NB4 (cell line): Measurements from ENCODE around the gene PHF21B.

ENCODE experiments used
- DNase-seq: peaks from one replicate; pipeline ENCODE4 v3.0.0; 2010; ENCODE audit warnings: low read depth
- H3K4me3 ChIP-seq: one replicate; pipeline ENCODE4 v1.5.1; 2011; ENCODE audit warnings: mild to moderate bottlenecking, low read depth, low read length, moderate library complexity
- MYC ChIP-seq: IDR thresholded peaks from 2 replicates; pipeline ENCODE4 v1.6.1; 2011; ENCODE audit warnings: low read depth, low read length
- POLR2A ChIP-seq: IDR thresholded peaks from 2 replicates; pipeline ENCODE4 v1.6.1; 2011; ENCODE audit warnings: mild to moderate bottlenecking; ENCODE audit not compliant: insufficient read length; ENCODE audit errors: extremely low read depth
- TF ChIP-seq, protein P1 (sequence below): IDR thresholded peaks from one replicate; pipeline ENCODE4 v1.5.1; 2012; ENCODE audit warnings: low read depth, low read length
- TF ChIP-seq, protein P2 (sequence below): IDR thresholded peaks from 2 replicates; pipeline ENCODE4 v1.6.1; 2011; ENCODE audit warnings: low read depth, low read length

PHF21B gene

DNA sequence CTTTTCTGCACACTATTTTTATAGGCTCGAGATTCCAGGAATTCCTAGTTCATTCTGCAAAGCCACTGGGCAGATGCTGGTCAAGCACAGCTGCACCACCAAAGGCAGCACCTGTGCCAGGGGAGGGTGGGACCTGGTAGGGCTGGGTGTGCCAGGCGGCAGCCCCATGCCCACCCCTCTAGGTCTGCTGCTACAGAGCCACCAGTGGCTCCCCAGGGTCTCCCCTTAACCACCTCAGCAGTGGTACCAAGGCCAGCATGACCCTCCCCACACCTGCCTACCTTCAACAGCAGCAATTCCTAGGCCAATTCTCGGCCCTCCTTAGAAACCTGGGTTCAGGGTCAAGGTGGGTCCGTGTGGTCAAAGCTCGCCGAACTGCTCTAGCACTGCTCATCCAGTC is 39.5 kb downstream of the PHF21B start:
- DNase-seq, result no peak
- H3K4me3 ChIP-seq, result no peak overlapping the region
- TF ChIP-seq POLR2A (no peak), MYC (no peak)
- TF ChIP-seq, protein P1, sequence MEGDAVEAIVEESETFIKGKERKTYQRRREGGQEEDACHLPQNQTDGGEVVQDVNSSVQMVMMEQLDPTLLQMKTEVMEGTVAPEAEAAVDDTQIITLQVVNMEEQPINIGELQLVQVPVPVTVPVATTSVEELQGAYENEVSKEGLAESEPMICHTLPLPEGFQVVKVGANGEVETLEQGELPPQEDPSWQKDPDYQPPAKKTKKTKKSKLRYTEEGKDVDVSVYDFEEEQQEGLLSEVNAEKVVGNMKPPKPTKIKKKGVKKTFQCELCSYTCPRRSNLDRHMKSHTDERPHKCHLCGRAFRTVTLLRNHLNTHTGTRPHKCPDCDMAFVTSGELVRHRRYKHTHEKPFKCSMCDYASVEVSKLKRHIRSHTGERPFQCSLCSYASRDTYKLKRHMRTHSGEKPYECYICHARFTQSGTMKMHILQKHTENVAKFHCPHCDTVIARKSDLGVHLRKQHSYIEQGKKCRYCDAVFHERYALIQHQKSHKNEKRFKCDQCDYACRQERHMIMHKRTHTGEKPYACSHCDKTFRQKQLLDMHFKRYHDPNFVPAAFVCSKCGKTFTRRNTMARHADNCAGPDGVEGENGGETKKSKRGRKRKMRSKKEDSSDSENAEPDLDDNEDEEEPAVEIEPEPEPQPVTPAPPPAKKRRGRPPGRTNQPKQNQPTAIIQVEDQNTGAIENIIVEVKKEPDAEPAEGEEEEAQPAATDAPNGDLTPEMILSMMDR, result no peak
- TF ChIP-seq, protein P2, sequence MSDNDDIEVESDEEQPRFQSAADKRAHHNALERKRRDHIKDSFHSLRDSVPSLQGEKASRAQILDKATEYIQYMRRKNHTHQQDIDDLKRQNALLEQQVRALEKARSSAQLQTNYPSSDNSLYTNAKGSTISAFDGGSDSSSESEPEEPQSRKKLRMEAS, result no peak

DNA sequence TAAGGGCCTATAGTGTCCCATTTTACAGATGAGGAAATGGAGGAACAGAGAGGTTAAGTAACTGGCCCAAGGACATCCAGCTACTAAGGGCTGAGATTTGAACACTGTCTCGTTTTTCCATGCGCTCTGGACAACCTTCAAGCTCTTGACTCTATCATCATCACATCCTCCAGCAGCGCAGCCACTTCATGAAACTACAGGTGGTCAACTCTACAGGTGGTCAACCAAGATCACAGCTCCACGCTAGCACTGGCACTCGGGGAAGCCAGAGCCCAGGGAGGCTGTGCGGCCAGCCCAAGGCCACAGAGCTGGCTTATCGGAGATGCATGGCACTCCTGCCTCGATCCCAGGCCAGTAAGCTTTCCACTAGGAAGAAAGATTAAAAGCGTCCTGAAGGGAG is 40.0 kb downstream of the PHF21B start:
- no peak for DNase-seq
- TF ChIP-seq, protein P2, result no peak
- TF ChIP-seq POLR2A (no peak), MYC (no peak)
- TF ChIP-seq, protein P1, result no peak
- H3K4me3 ChIP-seq, result no peak overlapping the region

DNA sequence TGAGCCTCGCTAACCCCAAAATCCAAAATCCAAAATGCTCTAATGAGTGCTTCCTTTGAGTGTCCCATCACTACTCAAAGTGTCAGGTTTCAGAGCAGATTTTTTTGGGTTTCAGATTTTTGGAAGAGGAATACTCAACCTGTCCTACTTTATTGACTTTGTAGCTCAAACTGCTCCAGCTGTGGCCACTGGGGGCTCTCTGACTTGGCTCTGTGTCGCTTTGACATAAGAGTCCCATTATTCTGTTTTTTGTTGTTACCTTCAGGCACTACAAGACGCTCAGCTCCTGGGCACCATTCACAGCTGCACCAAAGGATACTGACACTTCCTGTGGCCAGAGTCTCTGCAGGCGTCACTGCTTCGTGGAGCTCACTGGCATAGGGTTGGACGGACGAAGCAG is 41.1 kb downstream of the PHF21B start:
- no peak for DNase-seq
- H3K4me3 ChIP-seq, result no peak overlapping the region
- TF ChIP-seq MYC, result no peak
- TF ChIP-seq, protein P1, result peak; percentile 40

DNA sequence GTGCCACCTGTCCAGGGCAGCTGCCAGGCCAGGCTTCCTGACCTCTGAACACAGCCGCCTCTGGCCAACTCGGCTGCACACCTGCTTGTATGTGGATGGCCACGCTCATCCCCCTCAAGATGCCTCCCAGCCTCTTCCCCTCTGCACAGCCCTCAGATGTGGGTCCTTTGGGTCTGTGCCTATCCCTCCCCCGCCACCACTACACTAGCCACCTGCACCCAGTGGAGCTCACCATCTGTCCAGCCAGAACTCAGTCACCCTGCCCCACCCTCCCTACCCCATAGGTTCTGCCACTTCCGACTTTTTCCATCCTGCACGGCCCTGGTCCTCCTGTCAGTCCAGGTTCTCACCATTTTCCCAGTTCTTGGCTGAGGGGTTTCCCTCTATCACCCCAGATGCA is 44.6 kb downstream of the PHF21B start:
- TF ChIP-seq, protein P1, result no peak
- TF ChIP-seq, protein P2, result no peak
- TF ChIP-seq MYC (no peak), POLR2A (no peak)
- no peak for DNase-seq
- no peak overlapping the region for H3K4me3 ChIP-seq

DNA sequence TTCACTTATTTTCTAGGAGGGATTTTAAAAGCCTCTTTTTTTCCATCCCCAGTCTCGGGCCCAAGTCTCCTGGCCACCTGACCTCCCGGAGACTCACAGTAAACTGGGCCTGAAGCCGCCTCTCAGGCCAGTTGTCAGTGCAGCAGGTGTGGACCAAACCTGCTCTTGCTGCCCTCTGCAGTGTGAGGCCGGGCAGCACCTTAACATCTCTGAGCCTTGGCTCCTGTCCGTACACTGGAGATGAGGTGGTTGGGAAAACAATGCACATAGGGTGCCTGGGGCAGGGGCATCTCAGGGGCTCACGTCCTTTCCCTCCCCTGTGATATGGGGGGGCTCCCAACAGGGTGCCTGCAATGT is 45.1 kb downstream of the PHF21B start:
- TF ChIP-seq MYC, result no peak
- TF ChIP-seq, protein P2, result no peak
- TF ChIP-seq POLR2A, result no peak
- TF ChIP-seq, protein P1, result no peak
- H3K4me3 ChIP-seq, result no peak overlapping the region
- no peak for DNase-seq
